ENCODE measurements around the gene TNFRSF11A. TPM values are rescaled to one million over a fixed set of nuclear protein-coding genes. Genes with fewer than 3 reads are reported as not detected.

TNFRSF11A gene
- total RNA-seq, 1 experiment from 2014 or later: 3.2 TPM

- Histone ChIP-seq H3K27me3 (ENCODE audit: insufficient read depth, low read length) (no peaks in the 10 kb centered on the region), H3K9me3 (ENCODE audit: control insufficient read depth in 1 of 2, insufficient read depth in 1 of 2, low read depth in 1 of 2, low read length in 2 of 2) (no peaks in the 10 kb centered on the region), H2AFZ (ENCODE audit: low read depth, low read length, poor library complexity, severe bottlenecking) (no peak overlapping the region), H4K20me1 (ENCODE audit: insufficient read depth) (no peaks in the 10 kb centered on the region), H3K27ac (ENCODE audit: low read depth, low read length) (no peak overlapping the region), H3K4me1 (ENCODE audit: control insufficient read depth in 1 of 2, insufficient read depth in 2 of 2, low read length in 2 of 2) (no peaks in the 10 kb centered on the region), H3K79me2 (ENCODE audit: insufficient read depth, low read length) (no peaks in the 10 kb centered on the region), H3K9ac (ENCODE audit: low read length) (no peak overlapping the region), H3K4me3 (replicated peaks in 1 of 2; ENCODE audit: low read depth in 1 of 2, low read length in 2 of 2) (no peak overlapping the region), H3K9me2 (ENCODE audit: insufficient read depth) (no peaks in the 10 kb centered on the region), H3K4me2 (ENCODE audit: low read length) (no peak overlapping the region), H3K36me3 (ENCODE audit: control insufficient read depth in 1 of 2, insufficient read depth in 2 of 2, low read length in 2 of 2) (peaks cover 0 to 2% of the 10 kb centered on the region in 2 experiments; a peak in 1 of 4 replicates)
- no peak for ATAC-seq
- ChIA-PET RAD21 (ENCODE audit: low non-redundant PET in 1 of 2, low total read pairs in 2 of 2, uncharacterized antibody in 2 of 2, unreplicated experiment in 2 of 2) (no interaction called here), CTCF (no interaction called here), POLR2A (no interaction called here)
- DNase-seq (ENCODE audit: low read depth, low spot score): no peak
- no peak for TF ChIP-seq YY1 (IDR thresholded peaks at IDR 0.05; ENCODE audit: extremely low read depth, insufficient replicate concordance, low read depth, low read length)
- TF ChIP-seq EGR1 (IDR thresholded peaks at IDR 0.05; ENCODE audit: low read depth): no peak
- TF ChIP-seq, protein P1, sequence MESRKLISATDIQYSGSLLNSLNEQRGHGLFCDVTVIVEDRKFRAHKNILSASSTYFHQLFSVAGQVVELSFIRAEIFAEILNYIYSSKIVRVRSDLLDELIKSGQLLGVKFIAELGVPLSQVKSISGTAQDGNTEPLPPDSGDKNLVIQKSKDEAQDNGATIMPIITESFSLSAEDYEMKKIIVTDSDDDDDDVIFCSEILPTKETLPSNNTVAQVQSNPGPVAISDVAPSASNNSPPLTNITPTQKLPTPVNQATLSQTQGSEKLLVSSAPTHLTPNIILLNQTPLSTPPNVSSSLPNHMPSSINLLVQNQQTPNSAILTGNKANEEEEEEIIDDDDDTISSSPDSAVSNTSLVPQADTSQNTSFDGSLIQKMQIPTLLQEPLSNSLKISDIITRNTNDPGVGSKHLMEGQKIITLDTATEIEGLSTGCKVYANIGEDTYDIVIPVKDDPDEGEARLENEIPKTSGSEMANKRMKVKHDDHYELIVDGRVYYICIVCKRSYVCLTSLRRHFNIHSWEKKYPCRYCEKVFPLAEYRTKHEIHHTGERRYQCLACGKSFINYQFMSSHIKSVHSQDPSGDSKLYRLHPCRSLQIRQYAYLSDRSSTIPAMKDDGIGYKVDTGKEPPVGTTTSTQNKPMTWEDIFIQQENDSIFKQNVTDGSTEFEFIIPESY (IDR thresholded peaks at IDR 0.05; ENCODE audit: extremely low read depth, insufficient replicate concordance, low read length): no peak
- no peak for TF ChIP-seq FOSL1 (IDR thresholded peaks at IDR 0.05; ENCODE audit: low read depth)
- TF ChIP-seq EZH2 (IDR thresholded peaks at IDR 0.05): no peak
- no peak for TF ChIP-seq JUND (IDR thresholded peaks at IDR 0.05)
- TF ChIP-seq, protein P2, sequence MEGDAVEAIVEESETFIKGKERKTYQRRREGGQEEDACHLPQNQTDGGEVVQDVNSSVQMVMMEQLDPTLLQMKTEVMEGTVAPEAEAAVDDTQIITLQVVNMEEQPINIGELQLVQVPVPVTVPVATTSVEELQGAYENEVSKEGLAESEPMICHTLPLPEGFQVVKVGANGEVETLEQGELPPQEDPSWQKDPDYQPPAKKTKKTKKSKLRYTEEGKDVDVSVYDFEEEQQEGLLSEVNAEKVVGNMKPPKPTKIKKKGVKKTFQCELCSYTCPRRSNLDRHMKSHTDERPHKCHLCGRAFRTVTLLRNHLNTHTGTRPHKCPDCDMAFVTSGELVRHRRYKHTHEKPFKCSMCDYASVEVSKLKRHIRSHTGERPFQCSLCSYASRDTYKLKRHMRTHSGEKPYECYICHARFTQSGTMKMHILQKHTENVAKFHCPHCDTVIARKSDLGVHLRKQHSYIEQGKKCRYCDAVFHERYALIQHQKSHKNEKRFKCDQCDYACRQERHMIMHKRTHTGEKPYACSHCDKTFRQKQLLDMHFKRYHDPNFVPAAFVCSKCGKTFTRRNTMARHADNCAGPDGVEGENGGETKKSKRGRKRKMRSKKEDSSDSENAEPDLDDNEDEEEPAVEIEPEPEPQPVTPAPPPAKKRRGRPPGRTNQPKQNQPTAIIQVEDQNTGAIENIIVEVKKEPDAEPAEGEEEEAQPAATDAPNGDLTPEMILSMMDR (IDR thresholded peaks at IDR 0.05 in 2 of 3, conservative IDR thresholded peaks at IDR 0.05 in 1 of 3; ENCODE audit: borderline replicate concordance in 1 of 3, insufficient read depth in 1 of 3, low read depth in 2 of 3, low read length in 2 of 3): no peak
- TF ChIP-seq SP1 (IDR thresholded peaks at IDR 0.05; ENCODE audit: low read depth): no peak
- no peak for TF ChIP-seq SRF (IDR thresholded peaks at IDR 0.05; ENCODE audit: low read depth)
- no peak for TF ChIP-seq ATF3 (IDR thresholded peaks at IDR 0.05)
- no peak for TF ChIP-seq CBX3 (IDR thresholded peaks at IDR 0.05; ENCODE audit: low read depth)
- no peak for TF ChIP-seq TCF7L2 (IDR thresholded peaks at IDR 0.05; ENCODE audit: borderline replicate concordance, extremely low read depth, insufficient read depth, insufficient read length)
- TF ChIP-seq REST (IDR thresholded peaks at IDR 0.05; ENCODE audit: low read depth): no peak
- TF ChIP-seq MAX (IDR thresholded peaks at IDR 0.05): no peak
- no peak for TF ChIP-seq EZH2phosphoT487 (IDR thresholded peaks at IDR 0.05; ENCODE audit: borderline replicate concordance)
- TF ChIP-seq ZNF274 (IDR thresholded peaks at IDR 0.05; ENCODE audit: low read depth, low read length): no peak
- TF ChIP-seq CEBPB (IDR thresholded peaks at IDR 0.05; ENCODE audit: low read depth): no peak
- no TSS peak for BruUV-seq (replicated peaks)
- intact Hi-C loops (cut with micrococcal nuclease): no loop called here
These were observed 31.0 kb upstream of the TNFRSF11A start for GRCh38 chr18:62294073-62294472.

Data from HCT116 (cell line).